Measurements from ENCODE around the gene ADCY7.

The ADCY7 gene

DNA sequence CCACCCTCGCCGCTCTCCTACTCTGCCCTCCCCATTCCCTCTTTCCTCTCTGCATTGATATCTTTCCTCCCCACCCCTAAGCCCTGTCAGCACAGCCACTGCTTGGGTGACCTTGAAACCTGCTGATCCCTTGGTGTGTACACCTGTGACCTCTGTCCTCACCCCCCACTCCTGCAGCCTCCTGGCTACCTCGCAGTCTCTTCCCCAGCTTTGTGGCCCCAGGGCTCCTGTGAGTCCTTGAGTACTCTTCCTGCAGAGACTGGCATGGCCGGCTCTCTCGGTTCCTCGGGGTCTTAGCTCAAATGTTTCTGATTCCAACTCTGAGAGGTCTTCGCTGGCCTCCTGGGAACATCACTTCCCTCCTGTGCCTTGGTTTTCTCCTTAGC lies 31.7 kb downstream of the ADCY7 start:
- POLR2A ChIA-PET: no interaction called here

DNA sequence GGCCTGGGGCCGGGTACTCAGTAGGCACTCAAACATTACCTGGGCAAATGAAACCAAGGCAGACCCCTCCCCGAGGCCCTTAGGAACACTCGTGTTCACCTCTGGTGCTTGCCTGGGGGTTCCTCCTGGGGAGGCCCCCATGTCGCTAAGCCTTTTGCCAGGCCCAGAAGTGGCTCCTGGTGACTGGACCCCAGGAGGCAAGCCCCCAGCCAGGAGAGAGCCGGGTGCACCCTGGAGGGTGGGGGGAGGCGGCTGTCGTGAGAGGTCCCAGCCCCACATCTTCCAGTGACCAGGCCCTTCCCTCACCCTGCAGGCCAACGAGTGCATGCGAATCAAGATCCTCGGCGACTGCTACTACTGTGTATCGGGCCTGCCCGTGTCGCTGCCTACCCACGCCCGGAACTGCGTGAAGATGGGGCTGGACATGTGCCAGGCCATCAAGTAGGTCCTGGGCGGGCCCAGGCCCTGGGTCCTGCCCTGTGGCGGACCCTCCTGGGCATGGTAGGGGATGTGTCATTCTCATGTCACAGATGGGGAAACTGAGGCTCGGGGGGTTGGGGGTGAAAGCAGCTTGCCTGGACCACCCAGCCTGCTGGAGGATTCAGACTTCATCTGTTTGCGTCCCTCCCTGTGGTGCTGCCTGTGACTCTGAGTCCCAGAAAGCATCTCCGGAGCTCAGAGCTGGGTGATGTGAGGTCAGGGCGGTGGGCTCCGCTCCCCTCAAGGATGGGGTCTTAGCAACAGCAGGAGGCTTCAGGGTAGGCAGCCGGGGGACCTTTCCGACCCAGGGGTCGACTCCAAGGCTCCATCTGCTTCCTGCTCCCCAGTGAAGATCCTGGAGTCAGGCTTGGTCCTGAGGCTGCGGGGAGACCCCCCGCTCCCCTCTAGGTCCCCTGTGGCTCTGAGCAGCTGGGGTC lies 32.5 kb downstream of the ADCY7 start:
- POLR2A ChIA-PET: no interaction called here
- DNase-seq (ENCODE audit: extremely low spot score): no peak
- TF ChIP-seq L3MBTL2 (conservative IDR thresholded peaks at IDR 0.05) (no peak), LEF1 (IDR thresholded peaks at IDR 0.05; ENCODE audit: borderline replicate concordance) (no peak), CTBP1 (IDR thresholded peaks at IDR 0.05; ENCODE audit: borderline replicate concordance) (no peak), ELF4 (IDR thresholded peaks at IDR 0.05) (no peak), FOXK2 (IDR thresholded peaks at IDR 0.05) (no peak), NFRKB (IDR thresholded peaks at IDR 0.05) (no peak), BHLHE40 (IDR thresholded peaks at IDR 0.05; ENCODE audit: borderline replicate concordance) (no peak), ZNF384 (IDR thresholded peaks at IDR 0.05) (no peak), FOXA1 (IDR thresholded peaks at IDR 0.05) (no peak), HDGF (IDR thresholded peaks at IDR 0.05; ENCODE audit: borderline replicate concordance) (no peak), TARDBP (IDR thresholded peaks at IDR 0.05) (no peak), ARNT (IDR thresholded peaks at IDR 0.05) (no peak), FOXM1 (IDR thresholded peaks at IDR 0.05; ENCODE audit: borderline replicate concordance) (no peak)
- TF ChIP-seq, protein P1, sequence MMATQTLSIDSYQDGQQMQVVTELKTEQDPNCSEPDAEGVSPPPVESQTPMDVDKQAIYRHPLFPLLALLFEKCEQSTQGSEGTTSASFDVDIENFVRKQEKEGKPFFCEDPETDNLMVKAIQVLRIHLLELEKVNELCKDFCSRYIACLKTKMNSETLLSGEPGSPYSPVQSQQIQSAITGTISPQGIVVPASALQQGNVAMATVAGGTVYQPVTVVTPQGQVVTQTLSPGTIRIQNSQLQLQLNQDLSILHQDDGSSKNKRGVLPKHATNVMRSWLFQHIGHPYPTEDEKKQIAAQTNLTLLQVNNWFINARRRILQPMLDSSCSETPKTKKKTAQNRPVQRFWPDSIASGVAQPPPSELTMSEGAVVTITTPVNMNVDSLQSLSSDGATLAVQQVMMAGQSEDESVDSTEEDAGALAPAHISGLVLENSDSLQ (IDR thresholded peaks at IDR 0.05): no peak
- CTCF ChIA-PET: no interaction called here

More for the DNA sequence above, 31.7 kb downstream of the ADCY7 start:
- TF ChIP-seq ARNT (IDR thresholded peaks at IDR 0.05): no peak
- no peak for TF ChIP-seq FOXA1 (IDR thresholded peaks at IDR 0.05)
- TF ChIP-seq L3MBTL2 (conservative IDR thresholded peaks at IDR 0.05): no peak
- TF ChIP-seq ZNF384 (IDR thresholded peaks at IDR 0.05): no peak
- no peak for TF ChIP-seq HDGF (IDR thresholded peaks at IDR 0.05; ENCODE audit: borderline replicate concordance)
- no peak for TF ChIP-seq FOXM1 (IDR thresholded peaks at IDR 0.05; ENCODE audit: borderline replicate concordance)
- TF ChIP-seq, protein P1 (IDR thresholded peaks at IDR 0.05): no peak
- no peak for TF ChIP-seq LEF1 (IDR thresholded peaks at IDR 0.05; ENCODE audit: borderline replicate concordance)
- TF ChIP-seq CTBP1 (IDR thresholded peaks at IDR 0.05; ENCODE audit: borderline replicate concordance): no peak
- TF ChIP-seq SUZ12 (IDR thresholded peaks at IDR 0.05): no peak
- TF ChIP-seq ELF4 (IDR thresholded peaks at IDR 0.05): no peak
- no peak for DNase-seq (ENCODE audit: extremely low spot score)
- CTCF ChIA-PET: no interaction called here

DNA sequence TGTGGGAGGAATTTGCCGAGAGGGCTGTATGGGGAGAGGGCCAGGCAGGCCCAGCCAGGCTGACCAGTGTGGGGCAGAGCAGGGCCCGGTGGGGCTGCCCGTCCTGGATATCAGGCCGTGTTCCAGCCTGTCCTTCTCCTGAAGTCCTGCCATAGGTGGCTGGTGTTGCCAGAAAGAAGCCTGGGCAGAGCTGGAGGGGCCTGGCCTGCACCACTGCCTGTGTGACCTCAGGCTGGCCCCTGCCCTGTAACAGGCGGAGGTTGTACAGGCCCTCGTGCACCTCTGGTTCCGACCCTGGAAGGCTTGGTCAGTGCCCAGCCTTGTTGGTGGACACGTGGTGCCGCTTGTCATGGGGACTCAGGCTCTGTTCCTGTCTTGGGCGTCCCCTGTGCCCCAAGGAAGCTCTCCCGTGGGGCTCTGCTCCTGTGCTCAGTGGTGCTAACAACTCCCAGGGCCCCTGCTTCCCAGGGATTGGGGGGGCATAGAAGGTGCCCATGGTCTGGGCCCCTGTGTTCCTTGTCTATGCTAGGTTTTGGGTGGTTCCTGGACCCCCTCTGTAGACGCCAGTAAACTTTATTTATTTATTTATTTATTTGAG lies 33.3 kb downstream of the ADCY7 start:
- ChIA-PET CTCF (no interaction called here), POLR2A (no interaction called here)
- TF ChIP-seq TARDBP (IDR thresholded peaks at IDR 0.05) (no peak), HDGF (IDR thresholded peaks at IDR 0.05; ENCODE audit: borderline replicate concordance) (no peak), ARNT (IDR thresholded peaks at IDR 0.05) (no peak)
- no peak for DNase-seq (ENCODE audit: extremely low spot score)

GRCh38 chr16:50300942-50301625 lies 34.7 kb downstream of the ADCY7 start:
- no peak for DNase-seq (ENCODE audit: extremely low spot score)
- ChIA-PET CTCF (no interaction called here), POLR2A (no interaction called here)
- no peak for TF ChIP-seq SUZ12 (IDR thresholded peaks at IDR 0.05)
- TF ChIP-seq, protein P1 (IDR thresholded peaks at IDR 0.05): no peak
- no peak for TF ChIP-seq BHLHE40 (IDR thresholded peaks at IDR 0.05; ENCODE audit: borderline replicate concordance)
- TF ChIP-seq LEF1 (IDR thresholded peaks at IDR 0.05; ENCODE audit: borderline replicate concordance): no peak
- no peak for TF ChIP-seq FOXA1 (IDR thresholded peaks at IDR 0.05)
- TF ChIP-seq SP1 (IDR thresholded peaks at IDR 0.05): no peak
- TF ChIP-seq ARNT (IDR thresholded peaks at IDR 0.05): no peak
- no peak for TF ChIP-seq L3MBTL2 (conservative IDR thresholded peaks at IDR 0.05)
- TF ChIP-seq NFRKB (IDR thresholded peaks at IDR 0.05): no peak

DNA sequence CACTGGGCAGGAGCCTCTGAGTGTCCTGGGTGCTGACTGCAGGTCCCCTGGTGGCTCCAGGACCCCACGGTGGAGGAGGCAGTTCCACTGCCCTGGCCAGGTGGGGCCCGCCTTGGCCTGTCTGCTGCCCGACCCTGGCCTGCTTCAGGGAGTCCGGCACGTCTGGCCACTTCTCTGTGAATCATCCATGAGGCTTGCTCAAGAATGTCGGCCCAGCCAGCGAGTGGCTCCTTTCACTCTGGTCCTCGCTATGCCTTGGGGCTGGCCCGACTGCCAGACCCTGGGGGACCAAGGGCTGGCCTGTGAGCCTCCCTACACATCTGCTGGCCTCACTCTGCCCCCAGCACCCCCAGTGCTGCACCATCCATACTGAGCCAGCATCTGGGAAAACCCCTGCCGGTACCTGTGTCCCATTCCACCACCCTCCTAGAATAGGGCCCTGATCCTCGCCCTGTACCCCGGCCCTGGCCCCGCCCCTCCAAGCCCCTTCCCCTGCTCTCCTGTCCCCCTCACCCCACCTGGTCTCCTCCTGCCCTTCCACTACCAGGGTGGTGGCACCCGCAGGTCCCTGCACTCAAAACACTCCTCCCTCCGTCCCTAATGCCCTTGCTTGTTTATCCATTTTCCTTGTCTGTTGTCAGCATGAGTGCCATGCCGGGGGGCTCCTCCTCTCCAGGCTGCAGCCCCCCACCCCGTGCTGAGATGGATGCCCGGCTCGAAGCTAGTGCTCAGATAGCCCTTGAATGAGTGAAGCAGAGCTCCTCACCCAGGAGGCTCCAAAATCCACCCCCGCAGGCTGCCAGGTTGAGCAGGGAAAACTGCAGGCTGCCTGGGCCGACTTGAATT lies 35.5 kb downstream of the ADCY7 start:
- ChIA-PET POLR2A (no interaction called here), CTCF (no interaction called here)

More for the DNA sequence above, 35.5 kb downstream of the ADCY7 start:
- TF ChIP-seq FOXM1 (IDR thresholded peaks at IDR 0.05; ENCODE audit: borderline replicate concordance) (no peak), ELF4 (IDR thresholded peaks at IDR 0.05) (no peak), FOXA1 (IDR thresholded peaks at IDR 0.05) (no peak), NFRKB (IDR thresholded peaks at IDR 0.05) (no peak), HDGF (IDR thresholded peaks at IDR 0.05; ENCODE audit: borderline replicate concordance) (no peak), BHLHE40 (IDR thresholded peaks at IDR 0.05; ENCODE audit: borderline replicate concordance) (no peak), CTBP1 (IDR thresholded peaks at IDR 0.05; ENCODE audit: borderline replicate concordance) (no peak), FOXK2 (IDR thresholded peaks at IDR 0.05) (no peak), L3MBTL2 (conservative IDR thresholded peaks at IDR 0.05) (no peak), SUZ12 (IDR thresholded peaks at IDR 0.05) (no peak)
- no peak for DNase-seq (ENCODE audit: extremely low spot score)
